HepG2 (cell line): ENCODE results near the gene B4GALT3. TPM values are rescaled to one million over a fixed set of nuclear protein-coding genes. Genes with fewer than 3 reads are reported as not detected.

Source experiments
- CHD4 ChIP-seq: fragments of 200-600 bp; sonication (generic); IDR thresholded peaks from 2 replicates; pipeline ENCODE4 v1.7.0; 2017; ENCODE audit warnings: mild to moderate bottlenecking, low read length, borderline replicate concordance
- ELF3 ChIP-seq: IDR thresholded peaks from 2 replicates; pipeline ENCODE4 v1.6.1; 2016; ENCODE audit warnings: missing genetic modification reagents, missing compliant biosample characterization
- GATA4 ChIP-seq: sonication (generic); IDR thresholded peaks from 2 replicates; pipeline ENCODE4 v1.6.1; 2016; ENCODE audit warnings: antibody characterized with exemption, low read depth, borderline replicate concordance
- HES4 ChIP-seq: sonication (generic); formaldehyde crosslinking; IDR thresholded peaks from 2 replicates; pipeline ENCODE4 v1.9.0; 2021; ENCODE audit warnings: mild to moderate bottlenecking, missing genetic modification reagents, borderline replicate concordance
- RXRA ChIP-seq: sonication (generic); formaldehyde crosslinking; IDR thresholded peaks from 2 replicates; pipeline ENCODE4 v1.5.1; 2020; ENCODE audit warnings: missing genetic modification reagents
- RXRB ChIP-seq: IDR thresholded peaks from 2 replicates; pipeline ENCODE4 v1.6.1; 2016; ENCODE audit warnings: borderline replicate concordance, missing genetic modification reagents, missing compliant biosample characterization
- ZNF543 ChIP-seq: sonication (generic); formaldehyde crosslinking; IDR thresholded peaks from 2 replicates; pipeline ENCODE4 v1.4.0; 2020; ENCODE audit warnings: mild to moderate bottlenecking, missing genetic modification reagents
- ZNF792 ChIP-seq: IDR thresholded peaks from 2 replicates; pipeline ENCODE4 v1.6.1; 2016
- polyA plus RNA-seq, 8 experiments: library from polyadenylated mRNA; depleted of rRNA in 3 of 8; stranded (reverse) in 7 of 8; unstranded in 1 of 8; fragments of >200 nt; fragmentation: Illumina TruSeq in 4 of 8; extraction: Trizol in 4 of 8; gene quantifications; 2 replicates each; pipeline versions ENCODE4 v1.2.1 to v1.2.3, GENCODE V29; 2011 to 2016; ENCODE audit warnings: low read depth in 4 of 8, missing spikeins in 1 of 8, mixed read lengths in 1 of 8; ENCODE audit not compliant: insufficient read depth in 1 of 8
- total RNA-seq, 5 experiments: library from RNA; depleted of rRNA; stranded (reverse); fragments of >200 nt; fragmentation: Illumina TruSeq; extraction: Trizol; gene quantifications; 2 replicates each; pipeline ENCODE4 v1.2.3, GENCODE V29; 2016; ENCODE audit warnings: low read depth in 1 of 5
- TF ChIP-seq, protein P1 (sequence below): IDR thresholded peaks from 2 replicates; pipeline ENCODE4 v1.6.1; 2016; ENCODE audit warnings: low read depth
- TF ChIP-seq, protein P2 (sequence below): IDR thresholded peaks from 2 replicates; pipeline ENCODE4 v1.6.1; 2016; ENCODE audit warnings: missing compliant biosample characterization, missing genetic modification reagents, borderline replicate concordance
- TF ChIP-seq, protein P3 (sequence below): sonication (generic); formaldehyde crosslinking; IDR thresholded peaks from 2 replicates; pipeline ENCODE4 v1.4.0; 2020; ENCODE audit warnings: missing genetic modification reagents, mild to moderate bottlenecking, borderline replicate concordance
- TF ChIP-seq, protein P4 (sequence below): sonication (generic); formaldehyde crosslinking; IDR thresholded peaks from 2 replicates; pipeline ENCODE4 v1.4.0; 2020; ENCODE audit warnings: missing genetic modification reagents, borderline replicate concordance
- TF ChIP-seq, protein P5 (sequence below): sonication (generic); formaldehyde crosslinking; IDR thresholded peaks from 2 replicates; pipeline ENCODE4 v1.5.1; 2020; ENCODE audit warnings: mild to moderate bottlenecking, missing genetic modification reagents, moderate library complexity

The B4GALT3 gene
- total and polyA plus RNA-seq, 2 of the 13 experiments (the other 11 are each of a cell fraction or from before 2014, with no cell fraction given), result 35.6 to 40.4 TPM

DNA sequence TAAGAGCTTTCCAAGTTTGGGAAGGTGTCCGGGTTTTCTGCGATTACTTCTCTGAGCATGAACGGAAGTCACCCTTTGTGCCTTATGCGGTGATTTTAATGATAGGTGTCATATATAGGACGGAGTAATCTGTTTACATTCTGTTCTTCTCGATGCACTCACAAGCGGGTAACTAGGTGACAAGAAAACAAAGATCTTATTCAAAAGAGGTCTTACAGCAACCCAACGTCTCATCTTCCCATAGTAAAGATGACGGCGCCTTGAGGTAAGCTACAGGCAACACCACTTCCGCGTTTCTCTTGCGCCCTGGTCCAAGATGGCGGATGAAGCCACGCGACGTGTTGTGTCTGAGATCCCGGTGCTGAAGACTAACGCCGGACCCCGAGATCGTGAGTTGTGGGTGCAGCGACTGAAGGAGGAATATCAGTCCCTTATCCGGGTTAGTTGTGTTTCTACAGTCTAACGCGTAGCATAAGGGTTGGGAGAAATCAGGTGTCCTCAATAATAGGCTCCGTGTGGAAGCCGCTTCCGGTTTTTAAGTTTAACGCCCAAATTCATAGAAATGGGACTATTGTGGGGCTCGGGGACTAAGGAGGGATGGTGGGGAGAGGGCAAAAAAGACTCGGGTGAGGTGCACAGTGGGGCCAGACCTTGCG is 23.5 kb downstream of the B4GALT3 start, which contains the start of gene UFC1 (continued):
- TF ChIP-seq, protein P1, sequence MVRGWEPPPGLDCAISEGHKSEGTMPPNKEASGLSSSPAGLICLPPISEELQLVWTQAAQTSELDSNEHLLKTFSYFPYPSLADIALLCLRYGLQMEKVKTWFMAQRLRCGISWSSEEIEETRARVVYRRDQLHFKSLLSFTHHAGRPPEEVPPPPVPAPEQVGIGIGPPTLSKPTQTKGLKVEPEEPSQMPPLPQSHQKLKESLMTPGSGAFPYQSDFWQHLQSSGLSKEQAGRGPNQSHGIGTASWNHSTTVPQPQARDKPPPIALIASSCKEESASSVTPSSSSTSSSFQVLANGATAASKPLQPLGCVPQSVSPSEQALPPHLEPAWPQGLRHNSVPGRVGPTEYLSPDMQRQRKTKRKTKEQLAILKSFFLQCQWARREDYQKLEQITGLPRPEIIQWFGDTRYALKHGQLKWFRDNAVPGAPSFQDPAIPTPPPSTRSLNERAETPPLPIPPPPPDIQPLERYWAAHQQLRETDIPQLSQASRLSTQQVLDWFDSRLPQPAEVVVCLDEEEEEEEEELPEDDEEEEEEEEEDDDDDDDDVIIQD (CRISPR knock-in tag), result no peak
- TF ChIP-seq, protein P2, sequence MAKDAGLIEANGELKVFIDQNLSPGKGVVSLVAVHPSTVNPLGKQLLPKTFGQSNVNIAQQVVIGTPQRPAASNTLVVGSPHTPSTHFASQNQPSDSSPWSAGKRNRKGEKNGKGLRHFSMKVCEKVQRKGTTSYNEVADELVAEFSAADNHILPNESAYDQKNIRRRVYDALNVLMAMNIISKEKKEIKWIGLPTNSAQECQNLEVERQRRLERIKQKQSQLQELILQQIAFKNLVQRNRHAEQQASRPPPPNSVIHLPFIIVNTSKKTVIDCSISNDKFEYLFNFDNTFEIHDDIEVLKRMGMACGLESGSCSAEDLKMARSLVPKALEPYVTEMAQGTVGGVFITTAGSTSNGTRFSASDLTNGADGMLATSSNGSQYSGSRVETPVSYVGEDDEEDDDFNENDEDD (CRISPR knock-in tag), result no peak; the same call in 1 of the 2 replicates
- TF ChIP-seq, protein P3, sequence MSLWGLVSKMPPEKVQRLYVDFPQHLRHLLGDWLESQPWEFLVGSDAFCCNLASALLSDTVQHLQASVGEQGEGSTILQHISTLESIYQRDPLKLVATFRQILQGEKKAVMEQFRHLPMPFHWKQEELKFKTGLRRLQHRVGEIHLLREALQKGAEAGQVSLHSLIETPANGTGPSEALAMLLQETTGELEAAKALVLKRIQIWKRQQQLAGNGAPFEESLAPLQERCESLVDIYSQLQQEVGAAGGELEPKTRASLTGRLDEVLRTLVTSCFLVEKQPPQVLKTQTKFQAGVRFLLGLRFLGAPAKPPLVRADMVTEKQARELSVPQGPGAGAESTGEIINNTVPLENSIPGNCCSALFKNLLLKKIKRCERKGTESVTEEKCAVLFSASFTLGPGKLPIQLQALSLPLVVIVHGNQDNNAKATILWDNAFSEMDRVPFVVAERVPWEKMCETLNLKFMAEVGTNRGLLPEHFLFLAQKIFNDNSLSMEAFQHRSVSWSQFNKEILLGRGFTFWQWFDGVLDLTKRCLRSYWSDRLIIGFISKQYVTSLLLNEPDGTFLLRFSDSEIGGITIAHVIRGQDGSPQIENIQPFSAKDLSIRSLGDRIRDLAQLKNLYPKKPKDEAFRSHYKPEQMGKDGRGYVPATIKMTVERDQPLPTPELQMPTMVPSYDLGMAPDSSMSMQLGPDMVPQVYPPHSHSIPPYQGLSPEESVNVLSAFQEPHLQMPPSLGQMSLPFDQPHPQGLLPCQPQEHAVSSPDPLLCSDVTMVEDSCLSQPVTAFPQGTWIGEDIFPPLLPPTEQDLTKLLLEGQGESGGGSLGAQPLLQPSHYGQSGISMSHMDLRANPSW, result no peak
- TF ChIP-seq HES4 (CRISPR knock-in tag) (0 out of 2 replicates have a peak, but pooled peaks have one; percentile 46), GATA4 (peak; percentile 38; the same call in 1 of the 2 replicates), ELF3 (CRISPR knock-in tag) (peak; percentile 93), ZNF792 (CRISPR knock-in tag) (peak; percentile 48; the same call in 1 of the 2 replicates), RXRA (CRISPR knock-in tag) (0 out of 2 replicates have a peak, but pooled peaks have one; percentile 40), RXRB (CRISPR knock-in tag) (peak; percentile 35), ZNF543 (no peak), CHD4 (no peak)
- TF ChIP-seq, protein P4, sequence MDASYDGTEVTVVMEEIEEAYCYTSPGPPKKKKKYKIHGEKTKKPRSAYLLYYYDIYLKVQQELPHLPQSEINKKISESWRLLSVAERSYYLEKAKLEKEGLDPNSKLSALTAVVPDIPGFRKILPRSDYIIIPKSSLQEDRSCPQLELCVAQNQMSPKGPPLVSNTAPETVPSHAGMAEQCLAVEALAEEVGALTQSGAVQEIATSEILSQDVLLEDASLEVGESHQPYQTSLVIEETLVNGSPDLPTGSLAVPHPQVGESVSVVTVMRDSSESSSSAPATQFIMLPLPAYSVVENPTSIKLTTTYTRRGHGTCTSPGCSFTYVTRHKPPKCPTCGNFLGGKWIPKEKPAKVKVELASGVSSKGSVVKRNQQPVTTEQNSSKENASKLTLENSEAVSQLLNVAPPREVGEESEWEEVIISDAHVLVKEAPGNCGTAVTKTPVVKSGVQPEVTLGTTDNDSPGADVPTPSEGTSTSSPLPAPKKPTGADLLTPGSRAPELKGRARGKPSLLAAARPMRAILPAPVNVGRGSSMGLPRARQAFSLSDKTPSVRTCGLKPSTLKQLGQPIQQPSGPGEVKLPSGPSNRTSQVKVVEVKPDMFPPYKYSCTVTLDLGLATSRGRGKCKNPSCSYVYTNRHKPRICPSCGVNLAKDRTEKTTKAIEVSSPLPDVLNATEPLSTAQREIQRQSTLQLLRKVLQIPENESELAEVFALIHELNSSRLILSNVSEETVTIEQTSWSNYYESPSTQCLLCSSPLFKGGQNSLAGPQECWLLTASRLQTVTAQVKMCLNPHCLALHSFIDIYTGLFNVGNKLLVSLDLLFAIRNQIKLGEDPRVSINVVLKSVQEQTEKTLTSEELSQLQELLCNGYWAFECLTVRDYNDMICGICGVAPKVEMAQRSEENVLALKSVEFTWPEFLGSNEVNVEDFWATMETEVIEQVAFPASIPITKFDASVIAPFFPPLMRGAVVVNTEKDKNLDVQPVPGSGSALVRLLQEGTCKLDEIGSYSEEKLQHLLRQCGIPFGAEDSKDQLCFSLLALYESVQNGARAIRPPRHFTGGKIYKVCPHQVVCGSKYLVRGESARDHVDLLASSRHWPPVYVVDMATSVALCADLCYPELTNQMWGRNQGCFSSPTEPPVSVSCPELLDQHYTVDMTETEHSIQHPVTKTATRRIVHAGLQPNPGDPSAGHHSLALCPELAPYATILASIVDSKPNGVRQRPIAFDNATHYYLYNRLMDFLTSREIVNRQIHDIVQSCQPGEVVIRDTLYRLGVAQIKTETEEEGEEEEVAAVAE (CRISPR knock-in tag), result no peak
- TF ChIP-seq, protein P5, sequence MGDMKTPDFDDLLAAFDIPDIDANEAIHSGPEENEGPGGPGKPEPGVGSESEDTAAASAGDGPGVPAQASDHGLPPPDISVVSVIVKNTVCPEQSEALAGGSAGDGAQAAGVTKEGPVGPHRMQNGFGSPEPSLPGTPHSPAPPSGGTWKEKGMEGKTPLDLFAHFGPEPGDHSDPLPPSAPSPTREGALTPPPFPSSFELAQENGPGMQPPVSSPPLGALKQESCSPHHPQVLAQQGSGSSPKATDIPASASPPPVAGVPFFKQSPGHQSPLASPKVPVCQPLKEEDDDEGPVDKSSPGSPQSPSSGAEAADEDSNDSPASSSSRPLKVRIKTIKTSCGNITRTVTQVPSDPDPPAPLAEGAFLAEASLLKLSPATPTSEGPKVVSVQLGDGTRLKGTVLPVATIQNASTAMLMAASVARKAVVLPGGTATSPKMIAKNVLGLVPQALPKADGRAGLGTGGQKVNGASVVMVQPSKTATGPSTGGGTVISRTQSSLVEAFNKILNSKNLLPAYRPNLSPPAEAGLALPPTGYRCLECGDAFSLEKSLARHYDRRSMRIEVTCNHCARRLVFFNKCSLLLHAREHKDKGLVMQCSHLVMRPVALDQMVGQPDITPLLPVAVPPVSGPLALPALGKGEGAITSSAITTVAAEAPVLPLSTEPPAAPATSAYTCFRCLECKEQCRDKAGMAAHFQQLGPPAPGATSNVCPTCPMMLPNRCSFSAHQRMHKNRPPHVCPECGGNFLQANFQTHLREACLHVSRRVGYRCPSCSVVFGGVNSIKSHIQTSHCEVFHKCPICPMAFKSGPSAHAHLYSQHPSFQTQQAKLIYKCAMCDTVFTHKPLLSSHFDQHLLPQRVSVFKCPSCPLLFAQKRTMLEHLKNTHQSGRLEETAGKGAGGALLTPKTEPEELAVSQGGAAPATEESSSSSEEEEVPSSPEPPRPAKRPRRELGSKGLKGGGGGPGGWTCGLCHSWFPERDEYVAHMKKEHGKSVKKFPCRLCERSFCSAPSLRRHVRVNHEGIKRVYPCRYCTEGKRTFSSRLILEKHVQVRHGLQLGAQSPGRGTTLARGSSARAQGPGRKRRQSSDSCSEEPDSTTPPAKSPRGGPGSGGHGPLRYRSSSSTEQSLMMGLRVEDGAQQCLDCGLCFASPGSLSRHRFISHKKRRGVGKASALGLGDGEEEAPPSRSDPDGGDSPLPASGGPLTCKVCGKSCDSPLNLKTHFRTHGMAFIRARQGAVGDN (CRISPR knock-in tag), result peak; percentile 69
